ENCODE measurements around the gene HMOX1.

- TF ChIP-seq POLR2A (IDR thresholded peaks at IDR 0.05; ENCODE audit: borderline replicate concordance, extremely low read depth, insufficient read depth, insufficient read length) (no peak), CEBPB (IDR thresholded peaks at IDR 0.05; ENCODE audit: low read depth) (no peak), CTCF (IDR thresholded peaks at IDR 0.05 in 2 of 3, conservative IDR thresholded peaks at IDR 0.05 in 1 of 3; ENCODE audit: borderline replicate concordance in 1 of 3, insufficient read depth in 1 of 3, low read depth in 2 of 3, low read length in 2 of 3) (no peak), JUND (IDR thresholded peaks at IDR 0.05) (no peak)
Measured at GRCh38 chr22:35348026-35348590, 32.8 kb upstream of the HMOX1 start.

Measured in HCT116 (cell line).